WERI-Rb-1 (cell line): Measurements from ENCODE around the gene SBNO2.

Experiments
- DNase-seq: peaks from one replicate; pipeline ENCODE4 v3.0.0-alpha.2; 2020
- H3K27ac ChIP-seq: fragments of 250-450 bp; sonication (Bioruptor Pico); 2 replicates; pipeline ENCODE4 v1.5.1; 2020; ENCODE audit warnings: mild to moderate bottlenecking, moderate library complexity
- H3K27me3 ChIP-seq: fragments of 250-450 bp; sonication (Bioruptor Pico); 2 replicates; pipeline ENCODE4 v1.5.1; 2021; ENCODE audit warnings: mild to moderate bottlenecking, low read depth, moderate library complexity; ENCODE audit not compliant: insufficient read depth, severe bottlenecking
- H3K36me3 ChIP-seq: fragments of 250-450 bp; sonication (Bioruptor Pico); 2 replicates; pipeline ENCODE4 v1.5.1; 2020; ENCODE audit warnings: mild to moderate bottlenecking, moderate library complexity
- H3K4me3 ChIP-seq: 2 replicates; pipeline ENCODE4 v1.5.1; 2011; ENCODE audit warnings: low read depth, mild to moderate bottlenecking, control low read depth, low read length
- H3K9me3 ChIP-seq: fragments of 250-450 bp; sonication (Bioruptor Pico); 2 replicates; pipeline ENCODE4 v1.5.1; 2021; ENCODE audit warnings: mild to moderate bottlenecking, moderate library complexity; ENCODE audit not compliant: severe bottlenecking
- TF ChIP-seq, protein P1 (sequence below): IDR thresholded peaks from 2 replicates; pipeline ENCODE4 v1.5.1; 2011; ENCODE audit warnings: low read depth, mild to moderate bottlenecking, control low read depth, inconsistent platforms, low read length

The SBNO2 gene

DNA sequence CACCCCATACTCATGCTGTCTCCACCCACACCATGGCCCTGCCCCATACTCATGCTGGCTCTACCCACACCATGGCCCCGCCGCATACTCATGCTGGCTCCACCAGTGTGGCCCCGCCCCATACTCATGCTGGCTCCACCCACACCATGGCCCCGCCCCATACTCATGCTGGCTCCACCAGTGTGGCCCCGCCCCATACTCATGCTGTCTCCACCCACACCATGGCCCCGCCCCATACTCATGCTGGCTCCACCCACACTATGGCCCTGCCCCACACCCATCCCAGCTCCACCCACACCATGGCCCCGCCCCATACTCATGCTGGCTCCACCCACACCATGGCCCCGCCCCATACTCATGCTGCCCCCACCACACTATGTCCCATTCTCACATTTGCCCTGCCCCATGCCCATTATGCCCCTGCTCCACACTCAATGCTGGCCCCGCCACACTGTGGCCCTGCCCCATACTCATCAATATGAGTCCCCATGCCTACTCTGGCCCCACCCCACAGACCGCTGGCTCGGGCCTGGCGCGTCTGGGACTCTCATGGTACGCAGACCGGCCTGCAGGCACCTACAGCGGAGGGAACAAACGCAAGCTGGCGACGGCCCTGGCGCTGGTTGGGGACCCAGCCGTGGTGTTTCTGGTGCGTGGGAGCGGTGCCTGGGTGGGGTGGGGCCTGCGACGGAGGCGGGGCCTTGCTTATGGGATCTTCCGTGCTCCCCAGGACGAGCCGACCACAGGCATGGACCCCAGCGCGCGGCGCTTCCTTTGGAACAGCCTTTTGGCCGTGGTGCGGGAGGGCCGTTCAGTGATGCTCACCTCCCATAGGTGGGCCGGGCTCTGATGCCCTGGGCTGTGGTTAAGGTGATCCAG is 110.8 kb downstream of the SBNO2 start:
- no peaks in the 10 kb centered on the region for H3K27me3 ChIP-seq
- no peak overlapping the region for H3K27ac ChIP-seq
- H3K4me3 ChIP-seq: no peak overlapping the region
- H3K9me3 ChIP-seq: peaks cover 9% of the 10 kb centered on the region
- peak; percentile 40 for DNase-seq
- TF ChIP-seq, protein P1, sequence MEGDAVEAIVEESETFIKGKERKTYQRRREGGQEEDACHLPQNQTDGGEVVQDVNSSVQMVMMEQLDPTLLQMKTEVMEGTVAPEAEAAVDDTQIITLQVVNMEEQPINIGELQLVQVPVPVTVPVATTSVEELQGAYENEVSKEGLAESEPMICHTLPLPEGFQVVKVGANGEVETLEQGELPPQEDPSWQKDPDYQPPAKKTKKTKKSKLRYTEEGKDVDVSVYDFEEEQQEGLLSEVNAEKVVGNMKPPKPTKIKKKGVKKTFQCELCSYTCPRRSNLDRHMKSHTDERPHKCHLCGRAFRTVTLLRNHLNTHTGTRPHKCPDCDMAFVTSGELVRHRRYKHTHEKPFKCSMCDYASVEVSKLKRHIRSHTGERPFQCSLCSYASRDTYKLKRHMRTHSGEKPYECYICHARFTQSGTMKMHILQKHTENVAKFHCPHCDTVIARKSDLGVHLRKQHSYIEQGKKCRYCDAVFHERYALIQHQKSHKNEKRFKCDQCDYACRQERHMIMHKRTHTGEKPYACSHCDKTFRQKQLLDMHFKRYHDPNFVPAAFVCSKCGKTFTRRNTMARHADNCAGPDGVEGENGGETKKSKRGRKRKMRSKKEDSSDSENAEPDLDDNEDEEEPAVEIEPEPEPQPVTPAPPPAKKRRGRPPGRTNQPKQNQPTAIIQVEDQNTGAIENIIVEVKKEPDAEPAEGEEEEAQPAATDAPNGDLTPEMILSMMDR: no peak
- peaks cover 40% of the 10 kb centered on the region for H3K36me3 ChIP-seq

DNA sequence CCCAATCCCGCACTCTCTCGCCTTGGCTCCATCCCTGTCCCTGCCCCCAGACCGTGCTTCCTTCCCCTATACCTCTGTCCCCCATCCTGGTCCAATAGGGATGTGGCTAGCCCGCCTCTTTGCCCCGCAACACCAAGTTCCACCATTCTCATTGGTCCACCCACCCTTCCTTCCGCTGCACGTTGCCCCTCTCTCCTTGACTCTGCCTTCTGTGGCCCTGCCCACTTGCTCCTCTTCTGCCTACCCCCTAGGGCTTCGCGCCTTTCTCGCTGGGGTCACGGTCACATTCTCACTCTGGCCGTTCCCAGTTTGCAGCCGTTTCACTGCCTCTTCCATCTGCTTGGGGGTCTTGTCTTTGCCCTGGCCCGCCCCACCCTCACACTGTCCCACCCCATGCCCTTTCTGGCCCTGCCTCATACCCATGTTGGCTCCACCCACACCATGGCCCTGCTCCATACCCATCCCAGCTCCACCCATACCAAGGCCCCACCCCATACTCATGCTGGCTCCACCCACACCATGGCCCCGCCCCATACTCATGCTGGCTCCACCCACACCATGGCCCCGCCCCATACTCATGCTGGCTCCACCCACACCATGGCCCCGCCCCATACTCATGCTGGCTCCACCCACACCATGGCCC is 111.6 kb downstream of the SBNO2 start:
- peaks cover 17% of the 10 kb centered on the region for H3K9me3 ChIP-seq
- no peaks in the 10 kb centered on the region for H3K27me3 ChIP-seq
- H3K36me3 ChIP-seq: peaks cover 48% of the 10 kb centered on the region
- no peak overlapping the region for H3K27ac ChIP-seq
- H3K4me3 ChIP-seq: no peak overlapping the region
- TF ChIP-seq, protein P1: no peak
- DNase-seq: no peak

DNA sequence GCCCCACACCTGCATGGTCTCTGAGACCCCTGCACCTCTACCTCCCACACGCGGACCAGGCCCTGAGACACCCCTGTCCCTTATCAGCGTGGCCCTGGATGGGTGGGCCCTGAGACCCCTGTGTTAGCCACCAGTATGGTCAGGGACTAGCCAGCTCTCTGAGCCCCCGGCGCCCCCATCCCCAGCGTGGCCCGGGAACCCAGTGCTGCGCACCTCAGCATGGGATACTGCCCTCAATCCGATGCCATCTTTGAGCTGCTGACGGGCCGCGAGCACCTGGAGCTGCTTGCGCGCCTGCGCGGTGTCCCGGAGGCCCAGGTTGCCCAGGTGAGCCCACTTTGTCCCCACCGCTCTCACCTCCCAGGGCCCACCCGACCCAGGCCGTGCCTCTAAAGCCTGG is 112.1 kb downstream of the SBNO2 start:
- no peak for DNase-seq
- TF ChIP-seq, protein P1: no peak
- H3K27me3 ChIP-seq: no peaks in the 10 kb centered on the region
- peaks cover 22% of the 10 kb centered on the region for H3K9me3 ChIP-seq
- peaks cover 53% of the 10 kb centered on the region for H3K36me3 ChIP-seq
- H3K27ac ChIP-seq: no peak overlapping the region
- H3K4me3 ChIP-seq: no peak overlapping the region

DNA sequence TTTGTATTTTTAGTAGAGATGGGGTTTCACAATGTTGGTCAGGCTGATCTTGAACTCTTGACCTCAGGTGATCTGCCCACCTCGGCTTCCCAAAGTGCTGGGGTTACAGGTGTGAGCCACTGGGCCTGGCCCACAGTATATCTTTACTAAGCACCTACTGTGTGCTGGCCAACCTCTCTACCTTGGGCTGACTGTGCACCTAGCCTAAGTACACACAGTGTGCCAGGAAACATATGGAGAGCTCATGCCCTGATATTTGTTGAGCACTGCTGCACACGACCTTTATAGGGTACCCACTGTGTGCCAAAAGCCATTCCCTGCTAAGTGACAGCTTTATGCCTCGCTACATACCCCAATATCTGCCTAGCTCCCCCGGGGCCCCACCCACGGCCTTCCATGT is 113.4 kb downstream of the SBNO2 start:
- TF ChIP-seq, protein P1: no peak
- Histone ChIP-seq H3K9me3 (peaks cover 35% of the 10 kb centered on the region), H3K27me3 (no peaks in the 10 kb centered on the region), H3K4me3 (no peak overlapping the region), H3K27ac (no peak overlapping the region), H3K36me3 (peaks cover 66% of the 10 kb centered on the region)
- no peak for DNase-seq

DNA sequence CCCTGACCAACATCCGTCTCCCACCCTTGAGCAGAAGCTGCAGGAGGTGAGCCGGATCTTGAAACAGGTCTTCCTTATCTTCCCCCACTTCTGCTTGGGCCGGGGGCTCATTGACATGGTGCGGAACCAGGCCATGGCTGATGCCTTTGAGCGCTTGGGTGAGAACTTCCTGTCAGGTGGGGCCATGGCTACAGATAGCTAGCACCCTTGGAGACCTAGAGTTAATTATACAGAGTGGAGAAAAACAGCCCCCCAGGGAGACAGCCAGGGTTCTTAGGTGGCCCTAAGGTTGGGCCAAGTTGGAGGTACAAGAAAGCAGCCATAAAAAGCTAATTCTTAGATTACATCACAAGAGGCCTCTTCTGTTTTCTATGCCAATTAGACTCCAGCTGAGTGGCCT is 116.0 kb downstream of the SBNO2 start:
- no peak overlapping the region for H3K27ac ChIP-seq
- TF ChIP-seq, protein P1: no peak
- DNase-seq: no peak
- no peak overlapping the region for H3K4me3 ChIP-seq
- H3K36me3 ChIP-seq: peaks cover 80% of the 10 kb centered on the region
- peaks cover 35% of the 10 kb centered on the region for H3K9me3 ChIP-seq
- no peaks in the 10 kb centered on the region for H3K27me3 ChIP-seq
